NT2/D1 (cell line): ENCODE results near the gene SVEP1.

Experiments
- SUZ12 ChIP-seq: IDR thresholded peaks from 2 replicates; pipeline ENCODE4 v1.6.1; 2011; ENCODE audit not compliant: insufficient read length, insufficient read depth; ENCODE audit errors: extremely low read depth
- ZNF274 ChIP-seq: IDR thresholded peaks from 2 replicates; pipeline ENCODE4 v1.6.1; 2011; ENCODE audit warnings: mild to moderate bottlenecking, low read depth, low read length

DNA sequence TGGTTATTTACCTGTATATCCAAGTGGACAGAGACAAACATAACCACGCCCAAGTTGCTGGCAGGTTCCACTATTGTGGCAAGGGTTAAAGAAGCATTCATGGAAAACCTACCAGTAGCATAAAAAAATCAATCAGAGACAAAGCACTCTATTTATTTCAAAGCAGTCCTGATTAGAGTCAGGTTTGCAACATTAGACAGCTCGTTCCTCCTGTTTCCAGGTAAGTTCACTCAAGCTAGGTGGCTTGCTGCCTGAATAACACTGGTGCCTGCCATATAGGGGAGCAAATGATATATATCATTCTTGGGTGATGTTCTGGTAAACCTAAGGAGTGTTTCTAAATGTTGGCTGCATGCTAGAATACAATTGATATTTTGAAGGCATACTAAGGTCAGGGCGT is 122.3 kb downstream of the SVEP1 start:
- no peak for TF ChIP-seq ZNF274
- TF ChIP-seq SUZ12: no peak
